Duodenal mucosa (tissue), 2 donors: ENCODE results near the gene SIK3.

Source experiments
- H3K27ac ChIP-seq: one replicate; pipeline ENCODE4 v1.7.0; 2013; ENCODE audit warnings: low read depth, low read length
- H3K27me3 ChIP-seq, 2 donors: one replicate each; pipeline ENCODE4 v1.7.0; 2013; ENCODE audit warnings: low read length in 2 of 2, control low read depth in 1 of 2; ENCODE audit not compliant: insufficient read depth in 2 of 2, control insufficient read depth in 1 of 2
- H3K36me3 ChIP-seq, 2 donors: one replicate each; pipeline ENCODE4 v1.7.0; 2013; ENCODE audit warnings: low read length in 2 of 2, control low read depth in 1 of 2; ENCODE audit not compliant: insufficient read depth in 2 of 2, control insufficient read depth in 1 of 2
- H3K4me1 ChIP-seq, 2 donors: one replicate each; pipeline ENCODE4 v1.7.0; 2013; ENCODE audit warnings: low read length in 2 of 2, control low read depth in 1 of 2; ENCODE audit not compliant: insufficient read depth in 2 of 2, control insufficient read depth in 1 of 2
- H3K4me3 ChIP-seq, 2 donors: one replicate each; pipeline ENCODE4 v1.7.0; 2013; ENCODE audit warnings: low read length in 2 of 2, low read depth in 1 of 2
- H3K9ac ChIP-seq, 2 donors: one replicate each; pipeline ENCODE4 v1.7.0; 2013; ENCODE audit warnings: low read length in 2 of 2, low read depth in 1 of 2
- H3K9me3 ChIP-seq, 2 donors: one replicate each; pipeline ENCODE4 v1.7.0; 2013; ENCODE audit warnings: low read length in 2 of 2, control low read depth in 1 of 2; ENCODE audit not compliant: control insufficient read depth in 1 of 2

Gene SIK3

DNA sequence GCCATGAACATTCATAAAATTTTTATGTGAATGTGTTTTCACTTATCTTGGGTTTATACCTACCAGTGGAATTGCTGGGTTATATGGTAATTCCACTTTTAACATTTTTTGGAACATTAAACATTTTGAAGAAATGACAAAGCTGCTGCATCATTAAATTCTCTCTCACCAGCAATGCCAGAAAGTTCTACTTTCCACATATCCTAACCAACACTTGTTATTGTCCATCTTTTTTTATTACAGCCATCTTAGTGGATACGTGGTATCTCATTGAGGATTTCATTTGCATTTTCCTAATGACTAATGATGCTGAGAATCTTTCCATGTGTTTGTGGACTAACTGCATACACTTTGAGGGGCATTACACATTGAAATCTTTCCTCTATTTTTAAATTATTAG, 122.6 kb downstream of the SIK3 start:
- Histone ChIP-seq H3K4me1 (peaks cover 0 to 4% of the 10 kb centered on the region in 2 donors), H3K36me3 (no peaks in the 10 kb centered on the region), H3K4me3 (no peak overlapping the region), H3K27ac (no peak overlapping the region), H3K27me3 (no peaks in the 10 kb centered on the region), H3K9ac (no peak overlapping the region), H3K9me3 (no peaks in the 10 kb centered on the region)

DNA sequence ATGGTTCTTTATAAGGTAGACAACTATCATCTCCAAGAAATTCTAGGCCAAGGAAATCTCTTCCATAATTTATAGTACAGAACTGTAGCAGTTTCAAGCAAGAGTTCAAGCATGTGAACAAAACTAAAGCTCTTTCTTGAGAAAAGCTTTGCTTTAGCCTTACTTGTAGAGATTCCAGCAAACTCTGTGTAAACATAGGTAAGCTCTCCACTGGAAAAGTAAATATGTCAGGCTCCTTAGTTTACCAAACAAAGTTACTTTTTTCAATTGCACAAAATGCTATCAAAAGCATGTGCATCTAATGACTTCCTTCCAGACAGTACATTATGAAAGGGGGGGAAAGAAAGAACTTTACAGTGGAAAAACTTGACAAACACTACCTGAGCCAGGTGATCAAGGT, 125.0 kb downstream of the SIK3 start:
- H3K36me3 ChIP-seq = no peaks in the 10 kb centered on the region
- H3K27ac ChIP-seq = no peak overlapping the region
- H3K4me1 ChIP-seq = peaks cover 4 to 5% of the 10 kb centered on the region in 2 donors

DNA sequence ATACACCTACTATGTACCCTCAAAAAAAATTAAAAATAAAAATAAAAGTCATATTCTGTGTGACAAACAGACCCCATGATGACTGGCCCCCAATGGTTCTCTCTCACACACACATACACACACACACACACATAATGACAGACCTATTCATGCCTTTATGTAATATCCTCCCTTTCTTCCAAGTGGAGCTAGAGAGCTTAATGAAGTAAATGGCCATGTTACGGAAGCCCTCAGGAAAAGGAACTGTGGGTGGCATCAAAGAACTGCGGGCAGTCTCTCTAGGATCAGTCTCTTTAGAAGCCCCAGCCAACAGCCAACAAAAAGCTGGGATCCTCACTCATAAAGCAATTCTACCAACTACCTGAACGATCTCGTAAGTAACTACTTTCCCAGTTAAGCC, 125.5 kb downstream of the SIK3 start:
- Histone ChIP-seq H3K36me3 (no peaks in the 10 kb centered on the region), H3K4me1 (peaks cover 4 to 5% of the 10 kb centered on the region in 2 donors), H3K27me3 (no peaks in the 10 kb centered on the region), H3K9ac (no peak overlapping the region), H3K9me3 (no peaks in the 10 kb centered on the region), H3K27ac (no peak overlapping the region), H3K4me3 (no peak overlapping the region)

More for the DNA sequence above, 125.0 kb downstream of the SIK3 start:
- Histone ChIP-seq H3K27me3 (no peaks in the 10 kb centered on the region), H3K4me3 (no peak overlapping the region), H3K9me3 (no peaks in the 10 kb centered on the region), H3K9ac (no peak overlapping the region)

DNA sequence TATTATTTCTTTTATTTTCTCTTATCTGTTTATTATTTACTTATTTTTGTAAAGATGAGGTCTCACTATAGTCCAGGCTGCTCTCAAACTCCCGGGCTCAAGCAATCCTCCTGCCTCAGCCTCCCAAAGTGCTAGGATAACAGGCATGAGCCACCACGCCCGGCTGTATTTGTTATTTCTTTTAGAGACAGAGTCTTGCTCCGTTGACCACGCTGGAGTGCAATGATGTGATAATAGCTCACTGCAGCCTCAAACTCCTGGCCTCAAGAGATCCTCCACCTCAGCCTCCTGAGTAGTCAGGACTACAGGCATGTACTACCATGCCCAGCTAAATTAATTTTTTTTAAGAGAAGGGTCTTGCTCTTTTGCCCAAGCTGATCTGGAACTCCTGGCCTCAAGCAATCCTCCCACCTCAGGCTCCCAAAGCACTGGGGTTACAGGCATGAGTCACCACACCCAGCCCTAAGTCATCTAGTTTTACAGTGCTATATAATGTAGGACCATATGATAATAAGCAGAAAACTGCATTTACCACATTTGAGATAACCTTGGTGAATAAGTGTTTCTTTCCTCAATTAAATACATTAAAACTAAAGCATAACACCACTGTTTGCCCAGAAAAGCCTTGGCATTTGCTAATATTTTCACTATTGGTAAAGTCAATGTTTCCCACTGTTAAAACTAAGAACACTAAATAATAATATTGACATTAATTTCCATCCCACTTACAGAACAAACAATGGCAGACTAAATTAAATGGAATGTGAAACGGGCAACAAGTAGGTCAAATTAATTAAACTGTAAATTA, 127.5 kb downstream of the SIK3 start:
- H3K4me3 ChIP-seq = no peak overlapping the region

DNA sequence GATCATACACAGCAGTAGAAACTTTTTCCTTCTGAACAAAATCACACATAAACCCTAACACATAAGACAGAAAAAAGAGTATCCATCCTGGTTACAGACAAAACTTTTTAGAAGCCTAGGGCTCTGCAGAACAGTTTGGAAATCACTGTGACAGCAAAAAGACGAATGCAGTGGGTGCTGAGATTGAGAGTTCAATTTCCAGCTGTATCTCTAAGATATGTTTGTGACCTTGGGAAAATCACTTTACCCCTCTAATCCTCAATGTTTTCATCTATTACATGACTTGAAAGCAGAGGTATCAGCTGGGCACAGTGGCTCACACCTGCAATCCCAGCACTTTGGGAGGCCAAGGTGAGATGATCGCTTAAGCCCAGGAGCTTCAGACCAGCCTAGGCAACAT, 128.5 kb downstream of the SIK3 start:
- Histone ChIP-seq H3K9me3 (no peaks in the 10 kb centered on the region), H3K27me3 (no peaks in the 10 kb centered on the region), H3K36me3 (no peaks in the 10 kb centered on the region), H3K9ac (no peak overlapping the region), H3K4me1 (peaks cover 4 to 5% of the 10 kb centered on the region in 2 donors), H3K27ac (no peak overlapping the region), H3K4me3 (no peak overlapping the region)

More for the DNA sequence above, 127.5 kb downstream of the SIK3 start:
- Histone ChIP-seq H3K36me3 (no peaks in the 10 kb centered on the region), H3K4me1 (peaks cover 4 to 5% of the 10 kb centered on the region in 2 donors), H3K27me3 (no peaks in the 10 kb centered on the region), H3K9ac (no peak overlapping the region), H3K9me3 (no peaks in the 10 kb centered on the region), H3K27ac (no peak overlapping the region)

DNA sequence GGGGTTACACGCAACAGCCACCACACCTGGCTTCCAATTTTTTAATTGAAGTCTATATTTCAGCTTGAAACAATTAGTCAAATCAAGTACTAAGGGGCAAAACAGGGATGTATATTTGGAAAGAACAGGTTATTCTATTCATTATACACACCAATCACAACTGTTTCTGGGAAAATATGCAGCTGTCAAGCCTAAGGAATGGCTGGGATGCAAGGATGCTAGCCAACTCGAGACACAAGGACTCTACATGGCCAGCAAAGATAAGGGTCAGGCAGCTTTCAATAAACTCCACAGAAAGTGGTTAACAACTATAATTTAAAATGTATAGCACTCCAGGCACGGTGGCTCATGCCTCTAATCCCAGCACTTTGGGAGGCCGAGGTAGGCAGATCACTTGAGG, 134.0 kb downstream of the SIK3 start:
- no peaks in the 10 kb centered on the region for H3K36me3 ChIP-seq
- H3K4me1 ChIP-seq = peaks cover 6 to 10% of the 10 kb centered on the region in 2 donors
- no peak overlapping the region for H3K27ac ChIP-seq
- no peak overlapping the region for H3K9ac ChIP-seq
- no peak overlapping the region for H3K4me3 ChIP-seq
- no peaks in the 10 kb centered on the region for H3K27me3 ChIP-seq
- H3K9me3 ChIP-seq = no peaks in the 10 kb centered on the region

DNA sequence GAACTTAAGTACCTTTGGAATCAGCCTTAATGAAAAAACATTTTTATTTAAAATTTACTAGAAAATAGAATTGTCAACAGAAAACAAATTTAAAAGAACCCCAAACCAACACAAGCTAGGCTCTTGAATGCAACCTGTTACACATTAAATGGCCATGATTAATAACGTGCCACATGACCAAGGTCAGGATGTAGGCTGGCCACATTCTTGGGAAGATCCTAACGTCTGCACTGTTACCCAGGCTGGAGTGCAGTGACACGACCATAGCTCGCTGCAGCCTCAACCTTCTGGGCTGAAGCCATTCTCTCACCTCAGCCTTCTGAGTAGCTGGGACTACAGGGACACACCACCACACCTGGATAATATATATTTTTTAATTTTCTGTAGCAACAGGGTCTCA, 134.4 kb downstream of the SIK3 start:
- Histone ChIP-seq H3K9ac (no peak overlapping the region), H3K27ac (no peak overlapping the region), H3K4me3 (no peak overlapping the region), H3K9me3 (no peaks in the 10 kb centered on the region), H3K36me3 (no peaks in the 10 kb centered on the region), H3K4me1 (peaks cover 6 to 10% of the 10 kb centered on the region in 2 donors), H3K27me3 (no peaks in the 10 kb centered on the region)

DNA sequence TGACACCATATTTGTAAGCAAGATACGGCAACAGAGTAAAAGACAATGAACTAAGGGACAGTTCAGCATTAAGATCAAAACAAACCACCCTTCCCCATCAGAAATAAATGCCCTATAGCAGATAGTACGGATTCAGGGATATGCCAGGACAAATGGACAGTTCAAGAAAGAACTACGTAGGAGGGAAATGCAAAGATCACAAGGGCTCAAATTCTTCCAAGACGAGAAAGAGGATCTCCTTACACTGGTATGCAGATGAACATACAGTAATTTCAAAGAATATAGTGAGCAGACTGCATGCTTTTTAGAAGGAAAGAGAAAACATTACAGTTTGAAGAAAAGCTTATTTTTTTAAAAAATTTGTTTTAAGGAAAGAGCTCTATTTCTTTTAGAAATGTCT, 136.1 kb downstream of the SIK3 start:
- Histone ChIP-seq H3K36me3 (no peaks in the 10 kb centered on the region), H3K9me3 (no peaks in the 10 kb centered on the region), H3K4me3 (no peak overlapping the region), H3K27me3 (no peaks in the 10 kb centered on the region), H3K9ac (no peak overlapping the region), H3K4me1 (peaks cover 6 to 19% of the 10 kb centered on the region in 2 donors), H3K27ac (no peak overlapping the region)

DNA sequence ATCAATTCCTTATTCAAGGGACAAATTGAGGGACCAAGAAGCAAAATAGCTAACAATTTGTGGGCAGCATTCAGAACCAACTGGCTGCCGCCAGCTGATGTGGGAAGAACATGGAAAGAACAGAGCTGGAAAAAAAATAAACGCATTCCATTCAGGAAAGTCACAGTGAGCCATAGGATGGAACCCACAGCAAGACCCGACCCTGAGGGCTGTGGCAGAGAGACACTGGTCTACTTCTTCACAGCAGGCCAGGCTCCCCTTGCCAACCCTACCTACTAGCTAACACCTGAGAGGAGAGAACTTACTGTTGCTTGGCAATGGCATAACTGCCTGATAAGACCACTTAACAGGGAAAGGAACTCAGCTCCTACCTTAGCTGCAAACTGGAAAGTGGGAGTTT, 137.3 kb downstream of the SIK3 start:
- peaks cover 6 to 22% of the 10 kb centered on the region in 2 donors for H3K4me1 ChIP-seq
- no peak overlapping the region for H3K9ac ChIP-seq
- H3K27me3 ChIP-seq = no peaks in the 10 kb centered on the region
- no peak overlapping the region for H3K4me3 ChIP-seq
- no peak overlapping the region for H3K27ac ChIP-seq
- peaks cover 0 to under 1% of the 10 kb centered on the region in 2 donors for H3K36me3 ChIP-seq
- no peaks in the 10 kb centered on the region for H3K9me3 ChIP-seq

DNA sequence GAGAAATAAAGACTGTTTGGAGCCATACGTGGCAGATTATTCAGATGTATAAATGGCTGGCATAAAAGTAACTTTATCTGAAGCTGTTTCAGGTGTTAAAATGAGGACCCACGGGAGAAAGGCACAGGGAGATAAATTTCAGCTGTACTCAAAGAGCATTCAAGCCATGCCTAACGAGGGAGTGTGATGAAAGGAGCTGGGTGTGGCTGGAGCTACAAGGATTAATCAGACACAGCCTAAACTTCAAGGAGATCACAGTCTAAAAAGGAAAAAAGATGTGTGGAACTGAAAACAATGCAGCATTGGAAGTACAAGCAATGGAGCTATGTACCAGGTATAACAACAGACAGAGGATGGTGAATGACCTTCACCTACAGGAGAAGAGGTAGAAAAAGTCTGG, 140.0 kb downstream of the SIK3 start:
- Histone ChIP-seq H3K9ac (no peak overlapping the region), H3K27me3 (no peaks in the 10 kb centered on the region), H3K27ac (no peak overlapping the region), H3K36me3 (peaks cover 5% of the 10 kb centered on the region in 2 donors), H3K9me3 (no peaks in the 10 kb centered on the region), H3K4me1 (peaks cover 6 to 25% of the 10 kb centered on the region in 2 donors), H3K4me3 (no peak overlapping the region)
